Measurements from ENCODE around the gene SEC22A. TPM values are rescaled to one million over a fixed set of nuclear protein-coding genes. Genes with fewer than 3 reads are reported as not detected.

Gene SEC22A
- total RNA-seq, 2 donors from 2014 or later, result 9.2 to 11.2 TPM

GRCh38 chr3:123296261-123296660 is 94.5 kb downstream of the SEC22A start:
- intact Hi-C loops (cut with DNase I), result no loop called here
- DNase-seq, result no peak

GRCh38 chr3:123296836-123297626 is 95.3 kb downstream of the SEC22A start:
- intact Hi-C loops (cut with DNase I), result no loop called here
- DNase-seq, result no peak
- no peak for ATAC-seq

More at GRCh38 chr3:123296261-123296660, 94.5 kb downstream of the SEC22A start:
- ATAC-seq, result no peak

GRCh38 chr3:123297627-123297899 is 95.8 kb downstream of the SEC22A start:
- ATAC-seq, result no peak

GRCh38 chr3:123298903-123299302 is 97.2 kb downstream of the SEC22A start:
- ATAC-seq (no peak), DNase-seq (no peak)
- intact Hi-C loops (cut with DNase I), result no loop called here

More at GRCh38 chr3:123297627-123297899, 95.8 kb downstream of the SEC22A start:
- no peak for DNase-seq
- intact Hi-C loops (cut with DNase I), result no loop called here

GRCh38 chr3:123299581-123299980 is 97.8 kb downstream of the SEC22A start:
- intact Hi-C loops (cut with DNase I), result no loop called here
- DNase-seq (no peak), ATAC-seq (no peak)

GRCh38 chr3:123300056-123300455 is 98.3 kb downstream of the SEC22A start:
- ATAC-seq (no peak), DNase-seq (no peak)
- intact Hi-C loops (cut with DNase I), result no loop called here

GRCh38 chr3:123300583-123300982 is 98.8 kb downstream of the SEC22A start:
- DNase-seq (no peak), ATAC-seq (no peak)
- intact Hi-C loops (cut with DNase I), result no loop called here

- no peak for DNase-seq
- no peak for ATAC-seq
- intact Hi-C loops (cut with DNase I), result no loop called here
Measured at GRCh38 chr3:123301331-123302184, 99.8 kb downstream of the SEC22A start.

GRCh38 chr3:123302961-123303360 is 101.2 kb downstream of the SEC22A start:
- ATAC-seq, result no peak
- no peak for DNase-seq
- intact Hi-C loops (cut with DNase I), result no loop called here

GRCh38 chr3:123303976-123304560 is 102.3 kb downstream of the SEC22A start:
- intact Hi-C loops (cut with DNase I), result no loop called here
- DNase-seq, result no peak
- ATAC-seq, result no peak

GRCh38 chr3:123305192-123305591 is 103.4 kb downstream of the SEC22A start:
- ATAC-seq, result peak in 1 of 2 donors; percentile 41
- DNase-seq, result no peak
- intact Hi-C loops (cut with DNase I), result no loop called here

GRCh38 chr3:123307064-123307463 is 105.3 kb downstream of the SEC22A start:
- intact Hi-C loops (cut with DNase I), result no loop called here
- ATAC-seq (no peak), DNase-seq (no peak)

GRCh38 chr3:123310186-123310585 is 108.4 kb downstream of the SEC22A start:
- intact Hi-C loops (cut with DNase I), result no loop called here
- DNase-seq (no peak), ATAC-seq (no peak)

- intact Hi-C loops (cut with DNase I), result no loop called here
- no peak for ATAC-seq
- DNase-seq, result no peak
Measured at GRCh38 chr3:123310741-123311140, 109.0 kb downstream of the SEC22A start.

- ATAC-seq (no peak), DNase-seq (no peak)
- intact Hi-C loops (cut with DNase I), result no loop called here
Measured at GRCh38 chr3:123311201-123311600, 109.5 kb downstream of the SEC22A start.

GRCh38 chr3:123312331-123313265 is 110.9 kb downstream of the SEC22A start:
- intact Hi-C loops (cut with DNase I), result no loop called here

GRCh38 chr3:123313889-123314288 is 112.1 kb downstream of the SEC22A start:
- DNase-seq (no peak), ATAC-seq (peak; percentile 59 to 78)
- intact Hi-C loops (cut with DNase I), result no loop called here

More at GRCh38 chr3:123312331-123313265, 110.9 kb downstream of the SEC22A start:
- no peak for ATAC-seq
- DNase-seq, result no peak

- DNase-seq (no peak), ATAC-seq (peak in 1 of 2 donors; percentile 39)
- intact Hi-C loops (cut with DNase I), result no loop called here
Measured at GRCh38 chr3:123314359-123315270, 112.9 kb downstream of the SEC22A start.
